ENCODE measurements around the gene CHST4.
A peak's percentile ranks its signal among the peaks of the same experiment; 100 is the strongest.
"Not testable (repeated sequence)": the region's sequence is repeated elsewhere in the genome, so short reads cannot be mapped to it uniquely, and the experiment has no call there.

CHST4 gene

GRCh38 chr16:71524566-71525553, 1.4 kb upstream of the CHST4 start:
- DNase-seq, result no peak

- no peak for DNase-seq
Observed at GRCh38 chr16:71528257-71528656, 2.0 kb downstream of the CHST4 start.

DNA sequence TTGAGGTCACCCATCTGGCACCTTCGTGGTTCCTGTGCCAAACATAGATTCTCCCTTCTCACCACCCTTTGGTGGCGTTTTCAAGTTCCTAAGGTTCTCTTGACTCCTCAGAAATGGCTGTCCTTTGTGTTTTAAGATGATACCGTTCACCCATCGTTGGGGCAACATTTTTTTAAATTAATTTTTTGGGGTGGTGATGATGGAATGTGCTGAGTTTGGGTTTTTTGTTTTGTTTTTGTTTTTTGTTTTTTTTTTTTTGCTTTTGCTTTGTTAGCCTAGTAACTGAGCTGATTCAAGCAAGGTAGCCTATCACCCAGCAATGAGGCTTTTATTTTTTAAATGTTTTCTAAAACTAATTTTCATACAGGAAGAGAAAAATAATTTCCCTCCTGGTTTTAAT, 2.6 kb downstream of the CHST4 start:
- DNase-seq, result no peak

GRCh38 chr16:71532366-71532765, 6.1 kb downstream of the CHST4 start:
- DNase-seq, result no peak

DNA sequence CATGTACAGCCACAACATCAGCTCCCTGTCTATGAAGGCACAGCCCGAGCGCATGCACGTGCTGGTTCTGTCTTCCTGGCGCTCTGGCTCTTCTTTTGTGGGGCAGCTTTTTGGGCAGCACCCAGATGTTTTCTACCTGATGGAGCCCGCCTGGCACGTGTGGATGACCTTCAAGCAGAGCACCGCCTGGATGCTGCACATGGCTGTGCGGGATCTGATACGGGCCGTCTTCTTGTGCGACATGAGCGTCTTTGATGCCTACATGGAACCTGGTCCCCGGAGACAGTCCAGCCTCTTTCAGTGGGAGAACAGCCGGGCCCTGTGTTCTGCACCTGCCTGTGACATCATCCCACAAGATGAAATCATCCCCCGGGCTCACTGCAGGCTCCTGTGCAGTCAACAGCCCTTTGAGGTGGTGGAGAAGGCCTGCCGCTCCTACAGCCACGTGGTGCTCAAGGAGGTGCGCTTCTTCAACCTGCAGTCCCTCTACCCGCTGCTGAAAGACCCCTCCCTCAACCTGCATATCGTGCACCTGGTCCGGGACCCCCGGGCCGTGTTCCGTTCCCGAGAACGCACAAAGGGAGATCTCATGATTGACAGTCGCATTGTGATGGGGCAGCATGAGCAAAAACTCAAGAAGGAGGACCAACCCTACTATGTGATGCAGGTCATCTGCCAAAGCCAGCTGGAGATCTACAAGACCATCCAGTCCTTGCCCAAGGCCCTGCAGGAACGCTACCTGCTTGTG, 10.7 kb downstream of the CHST4 start:
- no peak for DNase-seq

- DNase-seq, result peak in 1 of 2 experiments; percentile 43
Observed at GRCh38 chr16:71537643-71538042, 11.4 kb downstream of the CHST4 start.

GRCh38 chr16:71542377-71542776, 16.2 kb downstream of the CHST4 start:
- no peak for DNase-seq

DNA sequence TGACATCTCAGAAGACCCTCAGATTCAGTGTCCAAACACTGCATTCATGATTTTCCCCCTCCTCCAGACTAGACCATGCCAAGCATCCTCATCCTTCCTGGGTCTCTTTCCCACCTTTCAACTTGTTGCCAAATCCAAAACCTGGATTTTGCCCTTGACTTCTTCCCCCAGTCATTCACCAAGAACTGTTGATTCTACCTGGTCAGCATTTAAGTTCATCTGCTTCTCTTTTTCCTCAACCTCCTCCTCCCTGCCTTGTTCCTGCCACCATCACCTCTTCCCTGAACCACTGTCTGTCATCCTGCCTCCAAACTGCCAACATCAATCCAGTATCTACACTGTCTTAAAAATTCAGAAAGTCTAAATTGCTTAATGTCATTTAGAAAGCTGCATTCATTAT, 20.9 kb downstream of the CHST4 start:
- DNase-seq, result no peak

DNA sequence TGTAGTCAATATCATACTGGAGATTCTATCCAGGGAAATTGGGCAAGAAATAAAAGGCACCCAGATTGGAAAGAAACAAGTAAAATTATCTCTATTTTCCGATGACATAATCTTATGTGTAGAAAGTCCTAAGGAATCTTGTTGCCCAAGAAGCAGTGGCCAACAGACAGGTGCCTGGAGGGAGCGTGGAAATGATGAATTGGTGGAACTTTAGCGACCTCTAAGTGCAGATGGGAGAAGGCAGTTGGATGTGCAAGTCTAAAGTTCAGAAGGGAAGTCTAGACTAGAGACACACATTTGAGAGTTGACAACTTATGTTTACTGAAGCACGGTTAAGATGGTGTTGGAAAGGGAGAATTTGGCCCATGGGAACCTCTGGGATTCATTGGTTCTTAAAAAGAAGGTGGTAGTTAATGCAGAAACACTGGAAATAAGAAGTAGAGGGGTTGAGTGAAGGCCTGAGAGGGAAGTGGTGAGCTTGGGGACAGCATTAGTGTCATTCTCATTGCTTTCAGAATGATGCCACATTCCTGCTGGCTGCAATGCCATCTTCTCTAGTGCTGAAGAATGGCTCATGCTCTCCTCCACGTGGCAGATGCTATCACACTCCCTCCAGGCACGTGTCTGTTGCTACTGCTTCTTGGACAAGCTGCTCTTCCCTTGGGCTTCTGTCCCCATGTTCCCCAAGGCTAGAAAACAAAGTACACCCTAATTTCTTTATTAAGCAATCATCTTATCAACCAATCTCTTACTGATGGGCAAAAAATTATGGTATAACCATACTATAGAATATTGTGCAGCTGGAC, 26.7 kb downstream of the CHST4 start:
- no peak for DNase-seq

GRCh38 chr16:71555230-71555891, 29.1 kb downstream of the CHST4 start:
- no peak for DNase-seq

DNA sequence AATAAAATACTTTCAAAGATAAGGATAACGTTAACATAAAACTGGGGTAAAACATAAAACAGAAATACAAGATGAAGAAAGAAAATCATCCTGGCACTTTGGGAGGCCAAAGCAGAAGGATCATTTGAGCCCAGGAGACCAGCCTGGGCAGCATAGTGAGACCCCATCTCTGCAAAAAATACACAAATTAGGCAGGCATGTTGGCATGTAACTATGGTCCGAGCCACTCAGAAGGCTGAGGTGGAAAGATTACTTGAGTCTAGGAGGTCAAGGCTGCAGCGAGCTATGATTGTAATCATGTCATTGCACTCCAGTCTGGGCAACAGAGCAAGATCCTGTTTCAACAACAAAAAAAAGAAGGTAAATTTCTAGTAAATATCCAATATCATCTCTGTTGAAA, 31.1 kb downstream of the CHST4 start:
- no peak for DNase-seq

- DNase-seq, result no peak
Observed at GRCh38 chr16:71557954-71558582, 31.8 kb downstream of the CHST4 start.

DNA sequence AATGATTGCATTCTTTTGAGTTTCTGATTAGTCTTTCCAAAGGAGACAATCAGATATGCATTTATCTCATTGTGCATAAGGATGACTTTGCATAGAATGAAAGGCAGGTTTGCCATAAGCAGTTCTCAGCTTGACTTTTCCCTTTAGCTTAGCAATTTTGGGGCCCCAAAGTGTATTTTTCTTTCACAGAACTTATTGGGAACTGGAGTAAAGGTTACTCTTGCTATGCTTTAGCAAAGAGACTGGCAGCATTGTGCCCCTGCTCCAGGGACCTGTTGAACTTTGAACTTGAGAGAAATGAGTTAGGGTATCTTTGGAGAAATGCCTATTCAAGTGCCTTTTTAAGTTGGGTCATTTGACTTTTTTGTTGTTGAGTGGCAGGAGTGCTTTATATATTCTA, 33.6 kb downstream of the CHST4 start:
- DNase-seq, result no peak

GRCh38 chr16:71561886-71562285, 35.7 kb downstream of the CHST4 start:
- DNase-seq, result not testable (repeated sequence)

GRCh38 chr16:71562552-71562951, 36.3 kb downstream of the CHST4 start:
- no peak for DNase-seq

DNA sequence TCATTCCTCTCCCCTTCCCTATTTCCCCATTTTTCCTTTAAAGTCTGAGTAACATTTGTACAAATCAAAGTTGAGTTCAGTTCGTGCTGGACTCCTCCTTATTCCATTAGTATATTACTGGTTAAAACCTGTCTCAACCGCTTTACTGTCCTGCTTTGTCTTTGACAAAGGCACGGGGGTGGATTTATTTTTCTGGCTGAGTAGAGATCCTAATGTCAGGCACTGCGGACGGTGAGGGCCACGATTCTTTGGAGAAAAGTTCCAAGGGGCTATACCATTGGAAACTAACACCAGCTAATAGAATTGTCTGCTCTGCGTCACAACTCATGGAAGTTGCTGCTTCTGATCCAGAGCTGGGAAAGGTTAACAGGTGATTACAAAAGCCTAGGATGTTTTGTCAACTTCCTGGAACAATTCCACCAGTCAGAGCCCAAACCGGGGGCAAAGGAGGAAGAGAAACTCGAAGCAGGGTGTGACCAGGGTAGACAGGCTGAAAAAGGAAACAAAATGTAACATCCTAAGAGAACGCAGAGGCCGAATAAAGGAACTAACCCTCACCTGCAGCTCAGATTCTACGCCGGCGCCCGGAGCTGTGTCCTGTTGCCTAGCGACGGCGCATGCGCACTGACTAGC, 38.2 kb downstream of the CHST4 start:
- no peak for DNase-seq

GRCh38 chr16:71565812-71566700, 39.8 kb downstream of the CHST4 start:
- DNase-seq, result no peak

DNA sequence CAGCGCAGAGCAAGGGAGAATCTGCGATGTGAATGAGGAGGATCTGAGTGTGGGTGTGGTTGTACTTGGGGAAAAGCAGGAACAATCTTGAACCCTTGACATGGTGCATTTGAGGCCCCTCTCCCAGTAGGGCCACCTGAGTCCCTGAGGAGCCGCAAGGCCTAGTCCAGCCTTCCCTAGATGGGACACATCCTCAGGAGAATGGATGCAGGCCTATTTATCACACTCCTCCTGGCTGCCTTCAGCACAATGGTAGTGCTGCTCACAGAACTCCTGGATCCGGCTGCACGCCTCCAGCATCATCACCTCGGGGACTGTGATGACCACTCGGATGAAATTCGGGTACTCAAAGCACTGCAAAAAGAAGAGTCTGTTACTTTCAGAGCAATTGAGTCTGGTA, 41.7 kb downstream of the CHST4 start:
- no peak for DNase-seq

DNA sequence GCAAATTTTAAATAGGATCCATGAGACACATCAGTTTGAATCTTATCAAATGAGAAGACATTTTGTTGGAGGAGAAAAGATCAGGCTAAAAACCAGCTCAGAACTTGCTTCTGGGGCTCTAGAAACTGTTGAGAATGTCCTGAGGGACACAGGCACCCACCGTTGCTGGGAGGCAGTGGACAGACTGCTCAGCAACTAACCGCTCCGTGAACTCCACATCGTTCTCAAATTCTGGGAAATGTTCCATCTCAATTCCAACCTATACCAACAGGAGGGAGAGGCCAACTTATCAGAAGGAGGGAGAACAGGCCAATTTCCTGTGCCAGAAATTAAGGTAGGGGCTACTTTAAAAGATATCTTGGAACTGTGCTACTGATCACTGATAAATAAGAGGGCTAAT, 42.3 kb downstream of the CHST4 start:
- DNase-seq, result no peak

DNA sequence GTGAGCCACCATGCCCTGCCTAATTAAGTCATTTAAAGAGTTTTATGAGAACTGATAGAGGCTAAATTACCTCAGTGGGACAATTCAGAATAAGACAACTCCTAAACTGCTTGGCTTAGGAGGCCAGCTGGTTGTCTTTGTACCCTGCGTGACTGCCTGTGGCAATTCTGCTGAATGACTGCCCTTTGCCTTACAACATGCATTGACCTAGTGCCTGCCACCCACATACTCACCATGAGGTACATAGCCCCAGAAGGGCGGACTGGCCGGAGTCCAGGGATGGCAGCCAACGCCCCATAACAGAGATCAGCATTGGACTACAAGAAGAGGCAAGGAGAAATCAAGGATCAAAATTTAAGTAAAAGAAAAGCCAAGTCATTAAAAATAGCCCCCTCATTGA, 43.4 kb downstream of the CHST4 start:
- DNase-seq, result no peak

DNA sequence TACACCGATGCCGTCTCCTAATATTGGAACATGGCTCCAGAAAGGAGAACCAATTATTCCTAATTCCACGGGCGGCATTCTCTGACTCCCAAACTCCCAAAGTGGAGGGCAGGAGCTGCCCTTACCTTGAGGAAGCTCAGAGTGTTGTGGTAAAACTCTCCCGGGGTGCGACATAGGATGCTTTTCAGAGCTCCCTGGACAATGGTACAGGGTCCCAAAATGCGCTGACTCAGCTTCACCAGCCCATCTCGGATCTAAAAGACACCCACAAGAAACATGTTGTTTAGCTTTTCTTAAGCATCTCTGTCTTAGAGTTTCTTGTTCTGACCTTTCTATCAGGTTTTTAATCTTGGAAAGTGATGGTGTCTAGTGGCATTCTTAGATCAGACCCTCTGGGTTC, 43.9 kb downstream of the CHST4 start:
- no peak for DNase-seq
